Measurements from ENCODE around the gene TDO2.

- no peak for TF ChIP-seq CTCF (conservative IDR thresholded peaks at IDR 0.05)
- TF ChIP-seq ZFX (IDR thresholded peaks at IDR 0.05), result no peak
Measured at GRCh38 chr4:155891058-155891457, 12.4 kb upstream of the TDO2 start.
